HEK293 (cell line): ENCODE measurements around the gene BICRA.
"Not testable (repeated sequence)": the region's sequence is repeated elsewhere in the genome, so short reads cannot be mapped to it uniquely, and the experiment has no call there.

Experiments used
- CTCF ChIA-PET: fragments of 350-600 bp; formaldehyde crosslinking; extraction: SDS; loops from one replicate; lab custom pipeline; 2021; ENCODE audit warnings: antibody characterized with exemption; lab: Yijun Ruan, JAX
- POLR2A ChIA-PET: fragments of 300-600 bp; formaldehyde crosslinking; extraction: SDS; loops from one replicate; lab custom pipeline; 2020; ENCODE audit warnings: antibody characterized with exemption, inconsistent platforms; lab: Yijun Ruan, JAX
- H3K27ac ChIP-seq: fragments of 200-500 bp; sonication (Bioruptor generic); 2 replicates; pipeline ENCODE4 v1.5.1; 2014; ENCODE audit warnings: low read depth, low read length, control low read depth, inconsistent platforms; ENCODE audit errors: extremely low read depth
- H3K36me3 ChIP-seq, 2 experiments: fragments of 200-500 bp in 1 of 2; sonication (Bioruptor generic) in 1 of 2; 1 replicate in 1 of 2; 2 replicates in 1 of 2; pipeline ENCODE4 v1.5.1; 2014 to 2017; ENCODE audit warnings: inconsistent platforms in 2 of 2, low read length in 2 of 2; ENCODE audit not compliant: control insufficient read depth in 2 of 2, insufficient read depth in 1 of 2
- H3K4me1 ChIP-seq: fragments of 200-500 bp; sonication (Bioruptor generic); 2 replicates; pipeline ENCODE4 v1.5.1; 2014; ENCODE audit warnings: mild to moderate bottlenecking, low read length, inconsistent platforms; ENCODE audit not compliant: control insufficient read depth, insufficient read depth
- H3K4me3 ChIP-seq: 2 replicates; pipeline ENCODE4 v1.5.1; 2011; ENCODE audit warnings: low read depth, mild to moderate bottlenecking, control low read depth, low read length, moderate library complexity
- H3K9me3 ChIP-seq: fragments of 200-500 bp; sonication (Bioruptor generic); 2 replicates; pipeline ENCODE4 v1.5.1; 2014; ENCODE audit warnings: low read depth, low read length, inconsistent platforms; ENCODE audit not compliant: control insufficient read depth, insufficient read depth
- CTCF ChIP-seq: fragments of 450-650 bp; formaldehyde crosslinking; IDR thresholded peaks from 2 replicates; pipeline ENCODE4 v1.5.1; 2016; ENCODE audit warnings: missing biosample characterization, missing genetic modification characterization
- GLIS1 ChIP-seq: fragments of 450-650 bp; formaldehyde crosslinking; IDR thresholded peaks from 2 replicates; pipeline ENCODE4 v1.5.1; 2016; ENCODE audit warnings: missing biosample characterization, missing genetic modification characterization
- KLF8 ChIP-seq: fragments of 450-650 bp; formaldehyde crosslinking; IDR thresholded peaks from 2 replicates; pipeline ENCODE4 v1.5.1; 2016; ENCODE audit warnings: missing biosample characterization, missing genetic modification characterization
- MZF1 ChIP-seq: fragments of 450-650 bp; formaldehyde crosslinking; IDR thresholded peaks from 2 replicates; pipeline ENCODE4 v1.5.1; 2017; ENCODE audit warnings: missing biosample characterization, missing genetic modification characterization, borderline replicate concordance
- SP7 ChIP-seq: fragments of 450-650 bp; formaldehyde crosslinking; IDR thresholded peaks from 2 replicates; pipeline ENCODE4 v1.5.1; 2016; ENCODE audit warnings: missing biosample characterization, missing genetic modification characterization
- ZBTB17 ChIP-seq: fragments of 450-650 bp; formaldehyde crosslinking; IDR thresholded peaks from 2 replicates; pipeline ENCODE4 v1.5.1; 2016; ENCODE audit warnings: missing biosample characterization, missing genetic modification characterization
- ZBTB20 ChIP-seq: fragments of 450-650 bp; formaldehyde crosslinking; IDR thresholded peaks from 2 replicates; pipeline ENCODE4 v1.5.1; 2016; ENCODE audit warnings: missing biosample characterization, missing genetic modification characterization
- ZEB2 ChIP-seq: fragments of 450-650 bp; formaldehyde crosslinking; IDR thresholded peaks from 2 replicates; pipeline ENCODE4 v1.5.1; 2016; ENCODE audit warnings: missing biosample characterization, missing genetic modification characterization
- ZFHX2 ChIP-seq: fragments of 450-650 bp; formaldehyde crosslinking; conservative IDR thresholded peaks from 2 replicates; pipeline ENCODE4 v1.5.1; 2016; ENCODE audit warnings: missing biosample characterization, missing genetic modification characterization
- ZFP69B ChIP-seq: fragments of 450-650 bp; formaldehyde crosslinking; IDR thresholded peaks from 2 replicates; pipeline ENCODE4 v1.5.1; 2016; ENCODE audit warnings: missing biosample characterization, missing genetic modification characterization
- ZNF10 ChIP-seq: fragments of 450-650 bp; formaldehyde crosslinking; IDR thresholded peaks from 2 replicates; pipeline ENCODE4 v1.5.1; 2017; ENCODE audit warnings: missing biosample characterization, missing genetic modification characterization
- ZNF174 ChIP-seq: fragments of 450-650 bp; formaldehyde crosslinking; IDR thresholded peaks from 2 replicates; pipeline ENCODE4 v1.5.0; 2017; ENCODE audit warnings: missing biosample characterization, mild to moderate bottlenecking, missing genetic modification characterization
- ZNF274 ChIP-seq, 2 experiments: fragments of 200-500 bp in 1 of 2; fragments of 450-650 bp in 1 of 2; sonication (Bioruptor generic) in 1 of 2; formaldehyde crosslinking in 1 of 2; IDR thresholded peaks; 2 replicates each; pipeline versions ENCODE4 v1.5.1 to v1.6.1; 2014 to 2016; ENCODE audit warnings: borderline replicate concordance in 1 of 2, inconsistent platforms in 1 of 2, low read length in 1 of 2, missing biosample characterization in 1 of 2, missing genetic modification characterization in 1 of 2
- ZNF366 ChIP-seq: fragments of 450-650 bp; formaldehyde crosslinking; conservative IDR thresholded peaks from 2 replicates; pipeline ENCODE4 v1.5.1; 2016; ENCODE audit warnings: missing biosample characterization, missing genetic modification characterization
- ZNF391 ChIP-seq: fragments of 450-650 bp; formaldehyde crosslinking; IDR thresholded peaks from 2 replicates; pipeline ENCODE4 v1.5.1; 2016; ENCODE audit warnings: low read depth, missing biosample characterization, missing genetic modification characterization, borderline replicate concordance
- ZNF48 ChIP-seq: fragments of 450-650 bp; formaldehyde crosslinking; IDR thresholded peaks from 2 replicates; pipeline ENCODE4 v1.5.1; 2016; ENCODE audit warnings: missing biosample characterization, missing genetic modification characterization
- ZNF521 ChIP-seq: fragments of 450-650 bp; formaldehyde crosslinking; IDR thresholded peaks from 2 replicates; pipeline ENCODE4 v1.5.1; 2017; ENCODE audit warnings: missing biosample characterization, mild to moderate bottlenecking, missing genetic modification characterization
- ZNF623 ChIP-seq: fragments of 450-650 bp; formaldehyde crosslinking; IDR thresholded peaks from 2 replicates; pipeline ENCODE4 v1.5.1; 2016; ENCODE audit warnings: missing biosample characterization, missing genetic modification characterization
- ZNF837 ChIP-seq: fragments of 450-650 bp; formaldehyde crosslinking; IDR thresholded peaks from 2 replicates; pipeline ENCODE4 v1.5.1; 2016; ENCODE audit warnings: missing biosample characterization, missing genetic modification characterization
- TF ChIP-seq, protein P1 (sequence below): fragments of 450-650 bp; formaldehyde crosslinking; IDR thresholded peaks from 2 replicates; pipeline ENCODE4 v1.5.1; 2016; ENCODE audit warnings: missing biosample characterization, missing genetic modification characterization
- TF ChIP-seq, protein P2 (sequence below): fragments of 450-650 bp; formaldehyde crosslinking; IDR thresholded peaks from 2 replicates; pipeline ENCODE4 v1.5.1; 2016; ENCODE audit warnings: missing biosample characterization, missing genetic modification characterization
- TF ChIP-seq, protein P3 (sequence below): fragments of 450-650 bp; formaldehyde crosslinking; IDR thresholded peaks from 2 replicates; pipeline ENCODE4 v1.5.1; 2016; ENCODE audit warnings: missing biosample characterization, missing genetic modification characterization

The BICRA gene

GRCh38 chr19:47599671-47600245 lies 9.2 kb upstream of the BICRA start:
- not testable (repeated sequence) for H3K9me3 ChIP-seq; H3K36me3 ChIP-seq; TF ChIP-seq ZNF274 (IDR thresholded peaks at IDR 0.05; ENCODE audit: low read length)
- Histone ChIP-seq H3K27ac (peak overlapping the region; percentile 69), H3K4me1 (peaks cover 11% of the 10 kb centered on the region), H3K4me3 (peak overlapping the region; percentile 49)
- TF ChIP-seq, protein P1, sequence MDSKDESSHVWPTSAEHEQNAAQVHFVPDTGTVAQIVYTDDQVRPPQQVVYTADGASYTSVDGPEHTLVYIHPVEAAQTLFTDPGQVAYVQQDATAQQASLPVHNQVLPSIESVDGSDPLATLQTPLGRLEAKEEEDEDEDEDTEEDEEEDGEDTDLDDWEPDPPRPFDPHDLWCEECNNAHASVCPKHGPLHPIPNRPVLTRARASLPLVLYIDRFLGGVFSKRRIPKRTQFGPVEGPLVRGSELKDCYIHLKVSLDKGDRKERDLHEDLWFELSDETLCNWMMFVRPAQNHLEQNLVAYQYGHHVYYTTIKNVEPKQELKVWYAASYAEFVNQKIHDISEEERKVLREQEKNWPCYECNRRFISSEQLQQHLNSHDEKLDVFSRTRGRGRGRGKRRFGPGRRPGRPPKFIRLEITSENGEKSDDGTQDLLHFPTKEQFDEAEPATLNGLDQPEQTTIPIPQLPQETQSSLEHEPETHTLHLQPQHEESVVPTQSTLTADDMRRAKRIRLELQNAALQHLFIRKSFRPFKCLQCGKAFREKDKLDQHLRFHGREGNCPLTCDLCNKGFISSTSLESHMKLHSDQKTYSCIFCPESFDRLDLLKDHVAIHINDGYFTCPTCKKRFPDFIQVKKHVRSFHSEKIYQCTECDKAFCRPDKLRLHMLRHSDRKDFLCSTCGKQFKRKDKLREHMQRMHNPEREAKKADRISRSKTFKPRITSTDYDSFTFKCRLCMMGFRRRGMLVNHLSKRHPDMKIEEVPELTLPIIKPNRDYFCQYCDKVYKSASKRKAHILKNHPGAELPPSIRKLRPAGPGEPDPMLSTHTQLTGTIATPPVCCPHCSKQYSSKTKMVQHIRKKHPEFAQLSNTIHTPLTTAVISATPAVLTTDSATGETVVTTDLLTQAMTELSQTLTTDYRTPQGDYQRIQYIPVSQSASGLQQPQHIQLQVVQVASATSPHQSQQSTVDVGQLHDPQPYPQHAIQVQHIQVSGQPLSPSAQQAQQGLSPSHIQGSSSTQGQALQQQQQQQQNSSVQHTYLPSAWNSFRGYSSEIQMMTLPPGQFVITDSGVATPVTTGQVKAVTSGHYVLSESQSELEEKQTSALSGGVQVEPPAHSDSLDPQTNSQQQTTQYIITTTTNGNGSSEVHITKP (tag by site-specific recombination) = peak; percentile 45
- TF ChIP-seq ZNF623 (tag by site-specific recombination) = 0 out of 2 replicates have a peak, but pooled peaks have one; percentile 19
- peak; percentile 10; the same call in 1 of the 2 replicates for TF ChIP-seq CTCF (tag by site-specific recombination)
- peak; percentile 100 for TF ChIP-seq MZF1 (tag by site-specific recombination)
- TF ChIP-seq, protein P2, sequence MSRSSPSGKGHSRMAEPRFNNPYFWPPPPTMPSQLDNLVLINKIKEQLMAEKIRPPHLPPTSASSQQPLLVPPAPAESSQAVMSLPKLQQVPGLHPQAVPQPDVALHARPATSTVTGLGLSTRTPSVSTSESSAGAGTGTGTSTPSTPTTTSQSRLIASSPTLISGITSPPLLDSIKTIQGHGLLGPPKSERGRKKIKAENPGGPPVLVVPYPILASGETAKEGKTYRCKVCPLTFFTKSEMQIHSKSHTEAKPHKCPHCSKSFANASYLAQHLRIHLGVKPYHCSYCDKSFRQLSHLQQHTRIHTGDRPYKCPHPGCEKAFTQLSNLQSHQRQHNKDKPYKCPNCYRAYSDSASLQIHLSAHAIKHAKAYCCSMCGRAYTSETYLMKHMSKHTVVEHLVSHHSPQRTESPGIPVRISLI = peak; percentile 38; the same call in 1 of the 2 replicates
- TF ChIP-seq ZNF274 (tag by site-specific recombination; IDR thresholded peaks at IDR 0.05; ENCODE audit: borderline replicate concordance) = 0 out of 2 replicates have a peak, but pooled peaks have one; percentile 53
- POLR2A ChIA-PET = interaction anchor here (0.6 to 3.7 kb wide), 13 partner anchors 8 to 959 kb away, joined by 3 to 27 read pairs (median 4); partner anchors contain the start of genes BICRA, KPTN and NAPA
- CTCF ChIA-PET = interaction anchor here (0.6 to 1.3 kb wide), 4 partner anchors 12 to 163 kb away, joined by 3 to 6 read pairs (median 5); partner anchors contain the start of gene NAPA

GRCh38 chr19:47600246-47601179 lies 8.4 kb upstream of the BICRA start:
- peaks cover 11% of the 10 kb centered on the region for H3K4me1 ChIP-seq
- no peaks in the 10 kb centered on the region for H3K36me3 ChIP-seq
- CTCF ChIA-PET = interaction anchor here (0.6 to 1.8 kb wide), 4 partner anchors 98 to 164 kb away, joined by 3 to 9 read pairs (median 4); no protein-coding TSS in a partner anchor
- POLR2A ChIA-PET = interaction anchor here (0.6 to 3.7 kb wide), 13 partner anchors 8 to 959 kb away, joined by 3 to 27 read pairs (median 4); partner anchors contain the start of genes BICRA, KPTN and NAPA
- peak overlapping the region; percentile 49 for H3K4me3 ChIP-seq
- H3K27ac ChIP-seq = peak overlapping the region; percentile 78
- no peaks in the 10 kb centered on the region for H3K9me3 ChIP-seq
- TF ChIP-seq ZNF366 (tag by site-specific recombination) (0 out of 2 replicates have a peak, but pooled peaks have one; percentile 22), ZEB2 (tag by site-specific recombination) (0 out of 2 replicates have a peak, but pooled peaks have one; percentile 9), ZNF837 (tag by site-specific recombination) (no peak), GLIS1 (tag by site-specific recombination) (peak; percentile 51), ZNF48 (tag by site-specific recombination) (no peak), MZF1 (tag by site-specific recombination) (peak; percentile 91), SP7 (tag by site-specific recombination) (peak; percentile 16; the same call in 1 of the 2 replicates), ZNF10 (tag by site-specific recombination) (peak; percentile 24; the same call in 1 of the 2 replicates), ZFP69B (tag by site-specific recombination) (peak; percentile 67), ZNF174 (tag by site-specific recombination) (no peak), KLF8 (tag by site-specific recombination) (peak; percentile 72; the same call in 1 of the 2 replicates), ZNF391 (tag by site-specific recombination) (no peak), ZNF521 (tag by site-specific recombination) (no peak), ZFHX2 (tag by site-specific recombination) (peak; percentile 80), ZBTB20 (tag by site-specific recombination) (no peak), ZBTB17 (tag by site-specific recombination) (peak; percentile 28; the same call in 1 of the 2 replicates)
- TF ChIP-seq, protein P3, sequence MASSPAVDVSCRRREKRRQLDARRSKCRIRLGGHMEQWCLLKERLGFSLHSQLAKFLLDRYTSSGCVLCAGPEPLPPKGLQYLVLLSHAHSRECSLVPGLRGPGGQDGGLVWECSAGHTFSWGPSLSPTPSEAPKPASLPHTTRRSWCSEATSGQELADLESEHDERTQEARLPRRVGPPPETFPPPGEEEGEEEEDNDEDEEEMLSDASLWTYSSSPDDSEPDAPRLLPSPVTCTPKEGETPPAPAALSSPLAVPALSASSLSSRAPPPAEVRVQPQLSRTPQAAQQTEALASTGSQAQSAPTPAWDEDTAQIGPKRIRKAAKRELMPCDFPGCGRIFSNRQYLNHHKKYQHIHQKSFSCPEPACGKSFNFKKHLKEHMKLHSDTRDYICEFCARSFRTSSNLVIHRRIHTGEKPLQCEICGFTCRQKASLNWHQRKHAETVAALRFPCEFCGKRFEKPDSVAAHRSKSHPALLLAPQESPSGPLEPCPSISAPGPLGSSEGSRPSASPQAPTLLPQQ (tag by site-specific recombination) = peak; percentile 93
